Measurements from ENCODE around the gene MAP3K14.
A peak's percentile ranks its signal among the peaks of the same experiment; 100 is the strongest.

Gene MAP3K14

DNA sequence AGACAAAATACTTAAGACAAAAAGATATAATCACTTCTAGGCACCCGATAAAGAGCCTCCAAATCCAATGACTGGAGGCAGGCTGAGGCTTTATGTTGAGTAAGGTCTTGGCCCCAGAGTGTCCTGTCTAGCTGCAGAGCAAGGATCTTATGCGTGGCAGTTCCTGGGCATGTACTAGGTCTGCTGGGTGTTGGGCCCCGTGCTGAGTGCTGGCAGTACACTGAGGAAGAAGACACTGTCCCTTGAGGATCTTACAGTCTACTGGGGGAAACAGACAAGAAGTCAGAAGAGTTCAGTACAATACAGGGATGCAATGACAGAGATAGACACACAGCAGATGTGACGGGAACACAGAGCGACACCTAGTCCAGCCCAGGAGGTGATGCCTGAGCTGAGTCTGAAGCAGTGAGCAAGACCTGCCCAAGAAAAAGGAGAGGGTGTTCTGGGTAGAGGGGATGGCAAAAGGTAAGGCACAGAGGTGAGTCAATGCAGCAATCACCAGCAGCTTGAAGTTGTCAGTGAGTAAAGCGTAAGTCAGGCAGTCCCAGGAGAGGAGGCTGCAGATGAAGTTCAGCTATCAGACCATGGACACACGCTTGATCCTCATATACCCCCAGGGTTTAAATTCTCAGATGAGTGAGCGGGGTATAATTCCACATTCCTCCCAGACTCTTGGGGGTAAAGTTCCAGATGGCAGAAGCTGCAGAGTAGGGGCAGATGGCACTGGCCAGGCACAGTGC lies 18.1 kb downstream of the MAP3K14 start:
- DNase-seq, result peak; percentile 8

DNA sequence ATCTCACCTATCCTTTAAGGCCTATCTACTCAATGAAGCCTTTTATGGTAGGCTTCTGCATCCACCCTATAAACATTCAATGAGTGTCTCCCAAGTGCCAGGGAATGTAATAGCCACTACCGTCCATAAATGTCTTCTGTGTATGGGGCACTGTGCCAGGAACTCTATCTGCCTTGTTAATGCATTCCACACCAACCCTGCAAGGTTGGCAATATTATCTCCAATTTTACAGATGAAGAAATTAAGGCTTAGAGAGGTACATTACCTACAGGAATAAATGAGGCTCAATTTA lies 20.0 kb downstream of the MAP3K14 start:
- DNase-seq, result no peak

GRCh38 chr17:45296003-45296832 lies 20.6 kb downstream of the MAP3K14 start:
- peak; percentile 17 for DNase-seq

- DNase-seq, result peak; percentile 27
Measured at GRCh38 chr17:45294506-45294905, 22.3 kb downstream of the MAP3K14 start.

DNA sequence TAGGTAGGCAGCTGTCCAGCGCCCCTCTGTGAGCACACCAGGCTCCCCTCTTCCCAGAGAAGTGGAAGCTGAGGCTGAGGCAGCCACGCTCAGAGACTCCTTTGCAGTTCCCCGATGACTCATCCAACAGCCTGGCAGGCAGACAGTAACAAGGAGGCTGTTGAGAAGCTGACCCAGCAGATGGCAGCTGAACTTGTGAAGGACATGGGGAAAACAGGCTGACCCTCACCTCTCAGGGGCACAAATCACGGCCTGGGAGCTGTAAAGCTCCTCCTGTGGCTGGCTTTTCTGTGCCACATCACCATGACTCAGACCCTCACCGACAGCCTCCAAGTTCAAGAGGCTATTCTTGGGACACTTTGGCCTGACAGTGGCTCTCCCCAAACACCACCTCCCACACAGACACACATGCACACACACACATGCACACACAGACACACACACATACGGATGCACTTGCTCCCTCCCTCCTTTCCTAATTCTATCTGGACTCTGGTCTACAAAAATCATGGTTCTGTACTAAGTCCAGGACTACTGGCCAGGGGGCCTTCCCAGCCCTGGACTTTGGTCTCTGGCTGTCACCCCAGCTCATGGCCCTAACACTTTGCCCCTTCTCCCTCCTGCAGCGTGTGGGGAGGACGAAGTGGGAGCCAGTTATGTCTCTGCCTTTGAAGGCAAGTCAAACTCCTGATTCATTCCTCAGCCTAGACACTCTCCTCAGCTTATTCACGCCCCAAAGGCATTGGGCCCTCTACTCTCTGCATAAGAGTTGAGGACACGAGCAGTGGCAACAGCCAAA lies 23.2 kb downstream of the MAP3K14 start:
- peak; percentile 73 for DNase-seq

GRCh38 chr17:45292696-45293412 lies 24.0 kb downstream of the MAP3K14 start:
- DNase-seq, result peak; percentile 5

DNA sequence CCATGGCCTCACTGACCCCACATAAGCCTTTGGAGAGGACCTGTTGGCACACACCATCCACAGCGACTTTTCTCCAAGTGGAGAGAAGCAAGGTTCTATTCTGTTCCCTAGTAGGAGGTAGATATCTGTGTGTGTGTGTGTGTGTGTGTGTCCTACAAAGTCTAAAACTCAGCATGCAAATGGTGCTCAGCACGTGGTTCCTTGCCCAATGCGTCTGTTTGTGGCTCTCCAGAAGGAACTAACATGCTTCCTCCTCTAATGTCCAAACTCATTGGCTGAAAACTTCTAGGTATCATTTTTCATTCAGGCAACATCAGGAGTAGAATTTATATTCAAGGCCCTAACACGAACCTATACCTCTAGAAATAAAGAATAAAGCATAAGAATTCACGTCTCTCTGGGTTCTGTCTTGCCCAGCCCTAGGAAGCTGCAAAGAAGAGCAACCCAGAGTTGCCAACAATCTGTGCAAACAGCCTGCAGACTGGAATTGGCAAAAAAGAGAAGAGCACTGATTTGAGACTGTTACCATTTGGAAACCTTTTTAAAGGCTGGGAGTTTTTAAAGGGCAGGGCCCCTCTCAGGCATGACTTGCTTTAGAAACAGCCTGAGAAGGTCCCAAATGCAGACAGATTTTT lies 25.5 kb downstream of the MAP3K14 start:
- peak; percentile 27 for DNase-seq

GRCh38 chr17:45290269-45290765 lies 26.5 kb downstream of the MAP3K14 start:
- peak; percentile 22 for DNase-seq

- DNase-seq, result peak; percentile 25
Measured at GRCh38 chr17:45289301-45290268, 27.2 kb downstream of the MAP3K14 start.

GRCh38 chr17:45288825-45289224 lies 28.0 kb downstream of the MAP3K14 start:
- DNase-seq, result peak; percentile 49

DNA sequence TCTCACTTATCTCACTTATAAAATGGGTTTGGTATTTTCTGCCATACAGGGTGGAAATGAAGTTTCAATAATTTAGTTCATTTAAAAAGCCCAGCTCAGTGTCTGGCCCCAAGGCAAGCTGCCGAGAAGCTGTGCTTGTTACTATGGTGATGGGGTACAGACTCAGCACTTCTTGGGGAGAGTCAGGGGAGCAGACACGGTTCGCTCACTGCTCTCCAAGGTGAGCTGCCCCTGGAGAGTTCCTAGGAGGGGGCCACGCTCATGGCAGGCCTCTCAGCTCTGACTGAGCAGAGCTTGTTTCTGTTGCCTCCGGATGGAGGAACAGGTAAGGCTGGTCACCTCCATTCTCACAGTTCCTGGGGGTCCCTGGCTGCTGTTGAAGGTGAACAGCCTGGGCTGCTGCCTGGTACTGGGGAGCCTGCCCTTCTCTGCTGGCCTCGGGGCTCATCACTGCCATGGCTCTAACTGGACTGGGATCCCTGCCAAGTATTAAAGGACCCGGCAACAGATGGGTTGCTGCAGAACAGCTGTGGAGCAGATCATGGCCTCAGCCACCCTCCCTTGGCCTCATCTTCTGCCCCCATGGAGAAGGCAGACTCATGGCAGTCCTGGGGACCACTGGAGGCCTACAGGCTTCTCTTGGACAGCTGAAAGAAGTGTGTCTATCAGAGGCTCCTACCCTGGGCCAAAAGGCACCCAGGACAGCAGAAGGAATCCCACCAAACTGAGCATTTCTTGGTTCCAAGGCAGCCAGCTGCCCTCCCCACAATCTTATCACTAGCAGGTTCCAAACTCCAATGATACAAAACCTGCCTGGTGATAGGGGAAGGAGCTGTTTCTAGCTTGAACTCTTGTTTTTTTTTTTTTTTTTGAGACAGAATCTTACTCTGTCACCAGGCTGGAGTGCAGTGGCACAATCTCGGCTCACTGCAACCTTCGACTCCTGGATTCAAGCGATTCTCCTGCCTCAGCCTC lies 29.0 kb downstream of the MAP3K14 start:
- peak; percentile 53 for DNase-seq

- DNase-seq, result no peak
Measured at GRCh38 chr17:45286286-45286685, 30.5 kb downstream of the MAP3K14 start.

DNA sequence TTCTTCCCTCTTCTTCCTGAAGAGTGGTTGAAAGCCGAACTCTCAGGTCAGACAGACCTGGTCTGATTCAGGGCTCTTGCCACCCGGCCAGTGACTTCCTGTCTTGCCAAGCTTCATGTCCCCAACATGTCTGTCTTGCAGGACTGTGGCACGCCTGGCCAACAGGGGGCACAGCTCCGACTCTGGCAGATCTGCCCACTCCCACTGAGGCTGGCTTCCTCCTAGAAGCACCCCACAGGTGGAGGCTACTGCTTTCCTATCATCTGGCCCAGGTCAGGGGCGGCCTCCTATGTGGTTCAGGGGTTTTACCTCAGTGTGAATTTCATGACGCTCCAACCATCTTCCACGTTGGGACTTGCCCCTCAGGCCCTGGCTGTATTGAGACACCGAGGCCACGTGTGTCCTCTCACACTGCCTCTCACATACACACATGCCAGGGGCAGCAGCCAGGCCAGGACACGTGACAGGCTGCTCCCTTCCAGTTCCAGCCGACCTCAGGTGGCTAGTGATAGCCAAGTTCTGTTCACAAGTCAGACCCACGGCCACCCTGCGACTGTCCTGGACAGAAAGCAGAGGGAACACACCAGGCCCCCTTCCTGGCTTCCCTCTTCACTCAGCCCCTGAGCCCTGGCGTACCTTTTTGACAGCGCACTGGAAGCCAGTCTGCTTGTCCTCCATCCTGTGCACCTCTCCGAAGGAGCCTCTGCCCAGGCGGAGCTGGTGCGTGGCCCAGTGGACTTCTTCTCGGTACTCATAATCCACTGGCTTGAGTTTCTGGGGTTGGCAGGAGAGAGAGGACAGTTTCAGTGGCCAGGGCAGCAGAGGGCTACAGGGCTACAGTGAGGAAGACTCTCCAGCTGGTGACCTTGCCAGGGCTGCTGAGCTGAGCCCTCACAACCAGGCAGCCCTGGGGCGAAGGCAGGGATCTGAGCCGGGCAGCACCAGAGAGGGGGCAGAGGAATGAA lies 32.4 kb downstream of the MAP3K14 start:
- peak; percentile 14 for DNase-seq

GRCh38 chr17:45283711-45284110 lies 33.1 kb downstream of the MAP3K14 start:
- peak; percentile 6 for DNase-seq

GRCh38 chr17:45282683-45283644 lies 33.9 kb downstream of the MAP3K14 start:
- peak; percentile 62 for DNase-seq

- DNase-seq, result peak; percentile 58
Measured at GRCh38 chr17:45279898-45280297, 36.9 kb downstream of the MAP3K14 start.

GRCh38 chr17:45277992-45278391 lies 38.8 kb downstream of the MAP3K14 start:
- peak; percentile 48 for DNase-seq
